Activated naive CD4-positive, alpha-beta T cell (primary cell): ENCODE results near the gene TMEM247.
"Not testable (repeated sequence)": the region's sequence is repeated elsewhere in the genome, so short reads cannot be mapped to it uniquely, and the experiment has no call there.

Experiments used
- DNase-seq, 4 experiments: peaks; one replicate each; lab custom pipeline; 2025; lab: John Stamatoyannopoulos, UW

TMEM247 gene

GRCh38 chr2:46512185-46512584, 32.8 kb downstream of the TMEM247 start:
- DNase-seq = no peak

GRCh38 chr2:46514738-46515137, 35.4 kb downstream of the TMEM247 start:
- DNase-seq = no peak

GRCh38 chr2:46517485-46517884, 38.1 kb downstream of the TMEM247 start:
- no peak for DNase-seq

- DNase-seq = no peak
Measured at GRCh38 chr2:46518861-46519260, 39.5 kb downstream of the TMEM247 start.

GRCh38 chr2:46519265-46519664, 39.9 kb downstream of the TMEM247 start:
- DNase-seq = no peak

- DNase-seq = no peak
Measured at GRCh38 chr2:46520130-46520711, 40.9 kb downstream of the TMEM247 start.

- DNase-seq = no peak
Measured at GRCh38 chr2:46521215-46521683, 41.9 kb downstream of the TMEM247 start.

- not testable (repeated sequence) for DNase-seq
Measured at GRCh38 chr2:46522385-46522784, 43.0 kb downstream of the TMEM247 start.

GRCh38 chr2:46525522-46526155, 46.3 kb downstream of the TMEM247 start:
- DNase-seq = no peak

- DNase-seq = no peak
Measured at GRCh38 chr2:46528880-46529279, 49.5 kb downstream of the TMEM247 start.

- DNase-seq = no peak
Measured at GRCh38 chr2:46530639-46531038, 51.3 kb downstream of the TMEM247 start.

GRCh38 chr2:46531863-46532262, 52.5 kb downstream of the TMEM247 start:
- no peak for DNase-seq
